Esophagus mucosa (tissue), 1 donor: ENCODE data around the gene CRMP1. TPM values are rescaled to one million over a fixed set of nuclear protein-coding genes. Genes with fewer than 3 reads are reported as not detected.
"Not testable (repeated sequence)": the region's sequence is repeated elsewhere in the genome, so short reads cannot be mapped to it uniquely, and the experiment has no call there.

Experiments
- ATAC-seq: fragments of 200-7000 bp; cut with Tn5 transposase; one replicate; pipeline ENCODE4 v1.9.1; 2020
- total RNA-seq: library from RNA; stranded (reverse); gene quantifications from one replicate; pipeline ENCODE4 v1.2.4, GENCODE V29; 2023
- donor health status: DM: yes; HTN: yes; CAD: no.

Gene CRMP1
- total RNA-seq, 1 donor from 2014 or later: 1.8 TPM

- ATAC-seq: peak; percentile 17
Measured at GRCh38 chr4:5821665-5822358, 71.1 kb downstream of the CRMP1 start.

DNA sequence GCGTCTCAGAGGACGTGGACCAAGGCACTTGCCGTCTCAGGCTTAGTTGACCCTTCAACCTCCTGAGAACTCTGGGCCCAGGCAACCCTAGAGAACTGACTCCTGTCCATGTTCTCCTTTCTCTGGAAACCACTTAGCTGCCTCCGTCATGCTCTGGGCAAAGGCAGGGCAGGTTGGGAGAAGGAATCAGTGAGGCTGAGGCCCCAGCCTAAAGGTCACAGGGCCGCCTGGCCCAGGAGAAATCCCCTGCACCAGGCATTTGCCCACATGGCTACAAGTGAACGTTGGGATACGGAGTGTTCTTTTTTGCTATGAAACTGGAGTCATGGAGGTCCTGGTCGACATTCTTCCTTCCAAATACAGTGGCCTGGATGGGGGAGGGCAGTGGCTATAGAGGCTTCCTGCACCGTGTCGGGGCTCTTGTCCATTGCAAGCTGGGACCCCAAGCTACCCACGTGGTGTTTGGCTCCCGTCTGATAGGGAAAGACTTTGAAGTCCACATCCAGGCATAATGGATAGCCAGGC, 76.0 kb downstream of the CRMP1 start:
- no peak for ATAC-seq

GRCh38 chr4:5816101-5816500, 76.8 kb downstream of the CRMP1 start:
- ATAC-seq: no peak

DNA sequence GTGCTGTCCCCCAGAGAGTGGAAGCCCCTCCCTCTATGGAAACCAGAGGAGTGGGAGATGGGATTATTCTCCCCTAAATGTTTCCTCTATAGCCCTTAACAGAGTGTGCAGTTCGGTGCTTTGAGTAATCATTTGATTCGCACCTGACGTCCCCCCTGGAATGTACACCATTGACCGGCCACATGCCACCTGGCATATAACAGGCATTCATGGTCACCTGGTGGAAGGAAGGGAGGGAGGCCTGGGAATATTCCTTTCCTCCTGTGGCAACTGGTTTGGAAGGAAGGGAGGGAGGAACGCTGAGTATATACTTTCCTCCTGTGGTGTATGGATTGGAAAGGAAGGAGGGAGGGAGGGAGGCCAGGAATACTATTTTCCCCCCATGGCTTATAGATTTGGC, 77.2 kb downstream of the CRMP1 start:
- no peak for ATAC-seq

GRCh38 chr4:5814421-5814820, 78.5 kb downstream of the CRMP1 start:
- no peak for ATAC-seq

DNA sequence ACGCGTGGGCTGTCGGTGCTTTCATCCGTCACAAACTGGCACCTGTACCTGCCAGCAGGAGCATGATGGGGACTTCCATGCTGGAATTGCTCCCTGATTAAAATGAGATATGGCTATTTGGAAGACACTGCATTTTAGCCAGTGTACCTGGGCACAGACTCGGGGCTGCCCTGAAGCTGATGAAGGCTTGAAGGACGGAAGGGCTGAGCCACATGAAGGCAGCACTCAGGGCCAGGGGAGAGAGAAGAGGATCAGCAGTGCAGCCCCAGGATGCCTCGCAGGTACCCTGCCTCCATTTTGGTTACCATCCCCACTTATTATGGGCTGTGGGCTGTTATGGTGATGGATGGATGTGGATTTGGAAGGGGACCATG, 79.0 kb downstream of the CRMP1 start:
- ATAC-seq: no peak

DNA sequence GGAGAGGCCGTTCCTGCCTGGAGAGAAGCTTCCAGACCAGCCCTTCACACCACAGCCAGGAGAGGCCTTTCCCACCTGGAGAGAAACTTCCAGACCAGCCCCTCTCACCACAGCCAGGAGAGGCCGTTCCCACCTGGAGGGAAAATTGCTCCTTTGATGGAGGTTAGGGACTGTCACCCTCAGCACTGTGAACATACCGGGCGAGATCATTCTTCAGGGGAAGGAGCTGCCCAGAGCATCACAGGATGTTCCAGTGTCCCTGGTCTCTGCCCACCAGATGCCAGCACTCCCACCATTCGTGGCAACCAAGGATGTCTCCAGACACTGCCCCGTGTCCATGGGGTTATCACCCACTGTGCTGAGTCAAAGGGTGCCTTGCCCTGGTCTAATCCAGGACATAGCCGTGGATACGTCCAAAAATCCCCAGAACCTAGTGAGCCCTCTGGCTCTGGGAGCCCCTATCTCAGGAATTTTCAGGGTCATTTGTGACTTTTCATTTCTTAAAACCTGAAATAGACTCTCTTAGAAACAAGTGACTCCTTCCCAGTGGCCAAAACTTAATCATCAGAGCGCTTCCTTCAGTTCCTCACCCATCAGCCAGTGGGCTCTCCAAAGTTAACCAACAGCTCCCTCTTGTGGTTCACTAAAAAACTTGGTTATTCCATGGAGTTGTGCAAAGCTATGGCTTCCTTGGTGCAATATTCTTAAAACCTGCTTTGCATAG, 80.2 kb downstream of the CRMP1 start:
- peak; percentile 72 for ATAC-seq

- ATAC-seq: not testable (repeated sequence)
Measured at GRCh38 chr4:5812057-5812456, 80.8 kb downstream of the CRMP1 start.

DNA sequence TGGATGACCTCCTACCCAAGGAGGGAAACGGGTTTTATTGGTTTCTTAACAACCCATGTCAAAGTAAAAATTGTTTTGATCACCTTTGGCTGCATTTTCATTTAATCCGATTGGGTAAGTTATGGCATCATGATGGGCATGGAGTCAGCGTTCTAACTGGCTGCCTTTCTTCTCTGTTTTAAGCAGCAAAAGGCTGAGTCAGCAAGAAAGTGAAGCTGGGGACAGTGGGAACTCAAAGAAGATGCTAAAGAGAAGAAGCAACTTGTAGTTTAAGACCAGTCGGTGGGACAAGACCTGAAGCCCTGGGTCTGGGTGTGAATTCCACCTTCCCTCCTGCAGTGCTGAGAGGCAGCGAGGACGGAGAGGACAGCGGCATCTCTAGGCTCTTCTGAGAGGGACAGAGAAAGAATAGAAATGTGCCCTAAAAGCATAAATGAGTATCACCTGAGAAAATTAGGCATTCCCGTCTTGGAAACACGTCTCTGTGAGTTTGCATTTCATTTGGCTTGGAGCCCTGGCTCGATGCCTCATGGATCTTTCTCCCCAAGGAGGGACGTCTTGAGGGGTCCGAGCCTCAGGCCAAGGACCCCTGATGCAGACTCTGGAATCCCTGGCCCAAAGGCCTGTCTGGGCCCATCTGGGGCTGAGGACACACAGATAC, 82.0 kb downstream of the CRMP1 start:
- ATAC-seq: no peak

GRCh38 chr4:5810151-5810550, 82.7 kb downstream of the CRMP1 start:
- no peak for ATAC-seq

GRCh38 chr4:5809216-5809776, 83.6 kb downstream of the CRMP1 start:
- ATAC-seq: no peak

DNA sequence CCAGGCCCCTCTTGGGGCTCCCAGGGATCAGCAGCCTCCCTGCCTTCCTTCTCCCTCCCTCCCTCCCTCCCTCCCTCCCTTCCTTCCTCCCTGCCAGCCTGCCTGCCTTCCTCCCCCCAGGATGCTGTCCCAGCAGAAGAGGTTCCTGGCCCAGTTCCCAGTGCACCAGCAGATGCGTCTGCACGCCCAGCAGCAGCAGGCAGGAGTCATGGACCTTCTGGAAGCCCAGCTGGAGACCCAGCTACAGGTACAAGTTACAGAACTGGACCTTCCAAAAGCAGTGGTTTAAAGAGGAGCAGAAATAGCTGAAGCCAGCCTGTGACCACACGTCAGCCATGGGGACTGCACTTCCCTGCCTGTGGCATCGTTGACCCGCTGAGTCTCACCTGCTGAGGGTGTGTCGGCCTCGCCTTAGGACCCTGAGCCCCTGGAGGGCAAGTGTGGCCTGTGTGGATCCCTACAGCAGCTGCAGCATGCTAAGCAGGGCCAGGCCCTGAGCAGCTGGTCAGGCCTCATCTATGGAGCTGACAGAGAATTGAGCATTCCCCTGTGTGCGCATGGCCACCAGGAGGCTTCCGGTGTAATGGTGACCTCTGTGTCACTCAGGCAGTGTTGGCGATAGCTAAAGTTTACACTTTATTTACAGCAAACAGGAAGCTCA, 84.7 kb downstream of the CRMP1 start:
- ATAC-seq: no peak

GRCh38 chr4:5805270-5805669, 87.6 kb downstream of the CRMP1 start:
- no peak for ATAC-seq

DNA sequence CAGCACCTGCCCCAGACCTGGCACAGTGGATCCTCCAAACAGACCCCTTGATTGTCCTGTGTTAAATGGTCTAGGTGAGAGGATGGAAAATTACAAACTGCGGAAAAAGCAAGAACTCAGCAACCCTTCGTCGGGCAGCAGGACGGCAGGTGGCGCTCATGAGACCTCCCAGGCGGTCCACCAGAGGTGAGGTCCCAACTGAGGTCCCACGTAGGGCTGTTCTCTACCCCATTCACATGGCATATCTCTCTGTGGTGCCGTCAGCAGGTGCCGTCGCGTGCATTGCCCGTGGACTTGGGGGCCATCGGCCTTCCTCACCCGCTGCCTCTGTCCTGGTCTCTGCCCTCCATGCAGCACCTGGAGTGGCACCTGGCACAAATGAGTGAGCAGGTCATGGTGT, 88.2 kb downstream of the CRMP1 start:
- ATAC-seq: no peak

DNA sequence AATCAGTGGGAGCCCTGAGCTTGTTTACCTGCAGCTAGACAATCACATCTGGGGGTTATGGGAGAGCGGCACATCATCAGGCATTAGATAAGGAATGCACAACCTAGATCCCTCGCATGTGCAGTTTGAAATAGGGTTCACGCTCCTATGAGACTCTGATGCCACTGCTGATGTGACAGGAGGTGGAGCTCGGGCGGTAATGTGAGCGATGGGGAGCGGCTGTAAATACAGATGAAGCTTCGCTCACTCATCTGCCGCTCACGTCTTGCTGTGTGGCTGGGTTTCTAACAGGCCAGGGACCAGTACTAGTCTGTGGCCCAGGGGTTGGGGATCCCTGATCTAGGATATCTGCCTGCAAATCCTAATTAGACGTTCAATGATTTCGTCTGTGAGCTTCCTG, 90.3 kb downstream of the CRMP1 start:
- ATAC-seq: no peak

DNA sequence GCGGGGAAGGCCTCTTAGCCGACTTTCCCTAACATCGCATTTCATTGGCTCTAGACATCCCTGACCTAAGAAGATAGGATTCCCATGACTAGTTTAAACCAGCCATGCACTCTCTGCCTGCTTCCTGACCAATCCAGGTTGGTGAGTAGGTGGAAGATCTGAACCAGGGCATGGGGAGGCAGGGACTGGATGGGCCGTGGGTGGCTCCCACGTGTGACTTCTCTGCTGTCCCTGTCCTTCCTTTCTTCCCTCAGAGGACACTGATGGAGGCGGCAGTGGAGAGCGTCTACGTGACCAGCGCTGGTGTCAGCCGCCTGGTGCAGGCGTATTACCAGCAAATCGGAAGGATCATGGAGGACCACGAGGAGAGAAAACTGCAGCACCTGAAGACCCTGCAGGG, 91.2 kb downstream of the CRMP1 start:
- ATAC-seq: no peak

DNA sequence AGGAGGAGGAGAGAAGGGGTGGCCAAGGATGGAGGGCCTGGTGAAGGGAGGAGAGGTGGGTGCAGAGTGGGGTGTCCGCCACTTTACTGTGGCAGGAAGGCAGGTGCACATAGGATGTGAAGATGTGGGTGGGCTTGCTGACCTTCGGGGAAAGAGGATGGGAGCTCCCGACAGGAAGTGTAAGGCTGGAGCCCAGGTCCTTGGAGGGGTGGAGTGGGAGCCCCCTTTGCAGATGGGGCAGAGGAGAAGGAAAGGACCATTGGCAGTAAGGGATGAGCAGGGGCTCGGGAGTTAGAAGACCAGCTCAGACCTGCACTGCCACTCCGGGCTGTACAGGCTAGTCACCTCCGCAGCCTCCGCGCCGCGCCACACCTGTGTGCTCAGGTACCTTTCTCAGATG, 92.4 kb downstream of the CRMP1 start:
- ATAC-seq: no peak

- no peak for ATAC-seq
Measured at GRCh38 chr4:5799406-5799805, 93.5 kb downstream of the CRMP1 start.

DNA sequence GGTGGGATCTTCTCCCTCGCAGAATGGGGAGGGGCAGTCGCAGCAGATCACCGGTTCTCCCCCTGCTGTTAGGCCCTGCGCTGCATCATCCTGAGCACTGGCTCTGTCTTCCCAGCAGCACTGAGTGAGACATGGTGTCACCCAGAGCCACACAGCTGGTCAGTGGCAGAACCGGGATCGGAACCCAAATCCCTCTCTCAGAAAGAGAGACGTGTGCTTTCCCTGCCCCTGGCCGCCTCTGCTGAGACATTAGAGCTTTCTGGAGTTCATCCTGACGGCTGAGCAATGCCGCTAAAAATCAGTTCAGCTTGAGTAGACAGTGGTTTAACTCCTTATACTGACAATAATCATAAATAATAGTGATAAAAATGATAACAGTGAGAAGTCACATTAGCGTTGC, 93.9 kb downstream of the CRMP1 start:
- no peak for ATAC-seq

- no peak for ATAC-seq
Measured at GRCh38 chr4:5798462-5798861, 94.4 kb downstream of the CRMP1 start.

GRCh38 chr4:5797866-5798265, 95.0 kb downstream of the CRMP1 start:
- no peak for ATAC-seq

DNA sequence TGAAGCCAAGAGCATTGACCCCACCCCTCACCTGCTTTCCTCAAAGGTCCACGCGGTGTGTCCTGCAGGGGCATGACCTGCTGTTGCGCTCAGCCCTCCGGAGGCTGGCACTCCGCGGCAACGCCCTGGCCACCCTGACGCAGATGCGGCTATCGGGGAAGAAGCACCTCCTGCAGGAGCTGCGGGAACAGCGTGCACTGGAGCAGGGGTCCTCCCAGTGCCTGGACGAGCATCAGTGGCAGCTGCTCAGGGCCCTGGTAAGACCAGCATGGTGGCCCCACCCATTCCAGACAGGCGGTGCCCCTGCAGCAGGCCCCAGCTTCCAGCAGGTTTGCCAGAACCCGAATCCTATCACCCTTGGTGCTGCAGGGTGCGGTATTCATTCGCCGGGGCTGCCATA, 95.9 kb downstream of the CRMP1 start:
- no peak for ATAC-seq

DNA sequence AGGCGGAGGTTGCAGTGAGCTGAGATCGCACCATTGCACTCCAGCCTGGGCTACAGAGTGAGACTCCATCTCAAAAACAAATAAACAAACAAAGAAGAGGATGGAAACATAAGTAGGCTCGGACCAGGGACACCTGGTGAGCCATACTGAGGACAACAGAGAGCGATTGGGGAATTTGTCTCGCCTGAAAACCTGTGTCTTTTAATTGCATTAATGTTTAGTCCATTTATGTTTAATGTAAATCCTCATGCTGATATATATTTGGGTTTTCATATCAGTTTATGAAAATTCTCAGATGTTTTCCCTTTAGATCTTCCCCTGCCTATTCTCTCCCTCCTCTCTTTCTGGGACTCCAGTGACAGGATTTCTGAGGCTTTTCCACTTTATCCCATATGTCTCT, 97.3 kb downstream of the CRMP1 start:
- no peak for ATAC-seq
